ENCODE measurements around the gene FAM13B.

DNA sequence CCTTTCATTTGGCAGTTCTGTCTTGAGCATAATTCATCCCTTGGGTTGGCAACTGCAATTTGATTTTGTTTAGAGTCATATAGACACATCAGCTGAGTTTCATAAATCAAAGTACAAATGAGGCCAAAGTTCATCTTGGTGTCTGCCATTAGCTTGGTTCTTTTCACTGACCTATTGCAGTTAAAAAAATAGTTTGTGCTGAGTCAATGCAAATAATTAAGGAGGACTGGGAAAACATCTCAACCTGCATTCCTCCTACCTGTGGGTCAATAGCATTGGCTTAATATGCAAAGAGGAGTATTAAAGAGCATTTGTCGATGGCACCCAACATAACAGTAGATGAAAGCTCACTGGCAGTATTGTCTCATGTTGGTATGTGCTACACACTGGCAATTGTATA lies 142.0 kb downstream of the FAM13B start:
- TF ChIP-seq, protein P1, sequence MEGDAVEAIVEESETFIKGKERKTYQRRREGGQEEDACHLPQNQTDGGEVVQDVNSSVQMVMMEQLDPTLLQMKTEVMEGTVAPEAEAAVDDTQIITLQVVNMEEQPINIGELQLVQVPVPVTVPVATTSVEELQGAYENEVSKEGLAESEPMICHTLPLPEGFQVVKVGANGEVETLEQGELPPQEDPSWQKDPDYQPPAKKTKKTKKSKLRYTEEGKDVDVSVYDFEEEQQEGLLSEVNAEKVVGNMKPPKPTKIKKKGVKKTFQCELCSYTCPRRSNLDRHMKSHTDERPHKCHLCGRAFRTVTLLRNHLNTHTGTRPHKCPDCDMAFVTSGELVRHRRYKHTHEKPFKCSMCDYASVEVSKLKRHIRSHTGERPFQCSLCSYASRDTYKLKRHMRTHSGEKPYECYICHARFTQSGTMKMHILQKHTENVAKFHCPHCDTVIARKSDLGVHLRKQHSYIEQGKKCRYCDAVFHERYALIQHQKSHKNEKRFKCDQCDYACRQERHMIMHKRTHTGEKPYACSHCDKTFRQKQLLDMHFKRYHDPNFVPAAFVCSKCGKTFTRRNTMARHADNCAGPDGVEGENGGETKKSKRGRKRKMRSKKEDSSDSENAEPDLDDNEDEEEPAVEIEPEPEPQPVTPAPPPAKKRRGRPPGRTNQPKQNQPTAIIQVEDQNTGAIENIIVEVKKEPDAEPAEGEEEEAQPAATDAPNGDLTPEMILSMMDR (IDR thresholded peaks at IDR 0.05; ENCODE audit: low read depth, low read length, poor library complexity, severe bottlenecking), result no peak
- no peak for TF ChIP-seq EZH2phosphoT487 (IDR thresholded peaks at IDR 0.05; ENCODE audit: borderline replicate concordance, low read length)

Measured in DOHH2 (cell line).